SKM-1 (cell line): ENCODE measurements around the gene MTTP.

Experiments
- DNase-seq: peaks from one replicate; lab custom pipeline; 2025; ENCODE audit not compliant: unreplicated experiment; lab: John Stamatoyannopoulos, UW

Gene MTTP

DNA sequence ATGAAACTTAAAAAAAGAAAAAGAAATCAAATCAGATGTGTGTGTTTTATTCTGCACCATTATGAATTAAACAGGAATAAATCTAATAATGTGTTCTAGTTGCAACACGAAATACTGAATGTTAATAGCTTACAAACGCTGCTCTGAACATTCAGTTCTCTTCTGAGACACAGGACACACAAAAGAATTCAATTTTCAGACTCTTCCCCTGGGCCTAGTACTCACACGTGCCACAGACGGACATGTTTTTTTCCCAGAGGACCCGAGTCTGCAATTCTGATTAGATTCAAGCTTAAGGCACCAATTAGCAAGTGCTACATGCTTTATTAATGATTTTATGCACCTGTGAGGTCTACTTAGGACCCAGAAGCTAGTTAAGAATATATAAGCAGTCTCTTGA, 62.5 kb downstream of the MTTP start:
- DNase-seq, result no peak

DNA sequence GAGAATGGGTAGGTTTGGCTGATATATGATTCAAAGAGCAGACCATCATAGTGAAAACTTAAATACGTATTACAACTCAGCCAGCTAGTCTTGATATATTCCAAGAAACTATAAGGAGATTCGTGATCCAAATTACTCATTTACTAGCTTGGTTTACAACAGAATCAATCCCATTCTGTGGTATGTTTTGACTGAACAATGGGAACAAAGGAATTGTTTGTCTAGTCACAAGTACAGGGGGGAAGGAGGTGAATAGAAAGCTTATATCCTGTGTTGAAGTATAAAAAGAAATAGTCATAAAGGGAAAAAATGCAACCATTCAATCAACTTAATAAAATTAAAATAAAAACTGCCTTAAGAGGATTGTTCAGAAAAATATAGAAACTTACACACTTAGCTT, 66.1 kb downstream of the MTTP start:
- DNase-seq, result no peak

DNA sequence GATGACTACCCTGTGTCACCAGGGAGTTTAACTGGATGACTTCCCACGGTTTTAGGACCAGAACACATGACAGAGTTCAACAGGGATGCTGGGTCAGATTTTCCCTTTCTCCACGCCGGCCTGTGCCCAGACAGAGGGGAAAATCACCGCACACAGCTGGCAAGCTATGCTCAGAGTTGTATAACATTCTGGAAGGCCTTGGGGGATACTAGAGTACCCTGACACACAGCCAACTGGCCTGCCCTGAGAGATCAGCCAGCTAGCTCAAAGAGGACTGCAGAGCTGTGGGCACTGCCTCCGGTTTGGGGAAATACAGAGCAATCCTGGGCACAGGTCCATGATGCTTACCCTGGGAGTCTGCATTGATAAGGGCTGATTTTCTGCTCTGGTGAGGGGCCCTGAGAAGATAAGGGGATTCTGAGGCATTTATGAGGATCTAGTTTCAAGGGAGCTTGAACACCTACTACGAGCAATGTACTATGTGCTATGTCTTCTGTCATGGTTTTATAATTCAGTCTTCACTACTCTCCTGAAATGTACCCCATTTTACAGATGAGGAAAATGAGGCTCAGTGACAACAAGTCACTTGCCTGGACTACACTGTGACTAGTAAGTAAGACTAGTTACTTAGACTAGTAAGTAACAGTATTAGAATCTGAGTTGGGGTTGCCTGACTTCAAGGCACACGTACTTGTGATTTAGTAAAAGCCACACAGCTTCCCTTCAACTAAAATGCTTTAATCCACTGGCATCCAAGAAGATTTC, 68.3 kb downstream of the MTTP start:
- DNase-seq, result no peak

DNA sequence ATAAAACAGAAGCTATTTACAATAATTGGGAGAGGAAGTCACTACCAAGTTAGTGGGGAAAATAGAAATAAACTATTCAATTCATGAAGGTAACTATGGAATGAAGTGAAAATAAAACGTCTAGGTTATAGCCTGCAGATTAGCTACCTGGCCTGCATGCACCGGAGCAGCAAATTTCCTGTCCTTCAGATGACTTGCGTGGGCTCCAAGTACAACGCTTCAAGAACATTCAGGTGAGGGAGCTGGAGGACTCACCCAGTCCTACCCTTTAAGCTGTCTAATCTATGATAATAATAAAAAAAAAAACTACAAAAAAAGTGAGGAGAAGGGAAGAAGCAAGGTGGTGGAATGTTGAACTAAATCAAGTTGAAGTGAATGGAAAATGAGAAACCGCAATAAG, 69.8 kb downstream of the MTTP start:
- no peak for DNase-seq

DNA sequence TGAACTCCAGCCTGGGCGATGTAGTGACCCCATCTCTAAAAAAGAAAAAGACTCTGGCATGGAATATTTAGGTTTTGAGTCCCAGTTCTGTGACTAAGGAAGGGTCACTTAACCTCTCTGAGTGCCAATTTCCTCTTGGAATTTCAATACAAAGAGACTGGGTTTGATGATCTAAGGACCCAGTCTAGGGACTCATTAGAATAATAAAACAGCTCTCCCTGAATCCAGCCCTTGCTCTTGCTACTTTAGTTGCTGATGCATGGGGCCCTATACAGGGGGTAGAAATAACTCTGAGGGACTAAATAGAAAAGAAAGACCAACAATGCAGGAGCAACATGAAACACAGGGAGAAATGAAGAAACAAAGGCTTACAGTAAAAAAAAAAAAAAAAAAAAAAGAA, 70.4 kb downstream of the MTTP start:
- DNase-seq, result no peak

DNA sequence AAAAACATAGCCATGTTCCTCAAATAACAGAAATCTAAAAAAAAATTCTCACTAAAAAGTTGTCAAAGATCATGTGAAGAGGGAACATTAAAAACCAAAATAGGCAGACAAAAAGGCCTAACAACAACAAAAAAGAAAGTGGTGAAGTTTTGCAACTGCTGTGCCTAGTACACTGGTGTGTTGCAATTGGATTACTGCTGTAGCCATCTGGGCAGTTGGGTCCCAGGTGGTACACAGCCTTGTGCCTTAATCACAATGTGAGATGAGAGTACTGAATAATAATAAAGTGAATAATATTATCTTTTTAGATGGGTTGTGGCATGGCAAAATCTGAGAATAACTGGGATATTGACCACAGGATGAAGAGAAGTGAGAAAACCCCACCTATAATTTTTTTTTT, 71.0 kb downstream of the MTTP start:
- no peak for DNase-seq

DNA sequence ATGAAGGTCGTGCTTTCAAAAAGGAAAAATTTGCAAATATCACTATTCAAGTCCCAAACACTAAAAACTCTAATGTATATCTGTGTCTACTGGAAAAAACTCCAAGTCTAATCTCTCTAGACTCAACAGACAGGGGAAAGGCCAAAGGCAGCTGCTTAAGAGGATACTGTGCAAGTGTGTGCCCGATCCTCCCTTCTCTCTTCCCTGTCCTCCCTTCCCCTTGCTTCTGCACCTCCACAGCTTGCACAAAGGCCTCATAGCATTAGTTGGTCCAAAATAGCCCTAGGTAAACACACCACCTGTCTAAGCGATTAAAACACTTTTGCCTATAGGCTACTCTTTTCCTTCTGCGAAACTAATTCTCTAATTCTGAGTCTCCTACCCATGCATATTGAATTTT, 72.4 kb downstream of the MTTP start:
- DNase-seq, result no peak

DNA sequence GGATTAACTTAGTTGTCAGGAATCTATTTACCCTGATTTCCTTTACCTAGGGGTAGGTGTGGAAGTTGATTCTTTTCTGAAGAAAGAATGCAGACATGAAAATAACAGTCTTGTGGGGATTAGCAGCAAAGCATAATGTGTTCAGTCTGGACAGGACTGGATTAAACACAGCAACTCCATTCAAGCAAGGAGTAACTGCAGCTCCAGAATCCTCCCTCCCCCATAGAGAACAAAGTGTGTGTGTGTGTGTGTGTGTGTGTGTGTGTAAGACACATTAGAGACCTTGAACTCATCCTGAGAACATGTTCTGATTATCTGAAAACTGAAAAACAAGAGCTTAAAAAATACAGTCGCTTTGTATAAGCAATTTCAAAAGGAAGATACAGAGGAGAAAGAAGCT, 73.7 kb downstream of the MTTP start:
- DNase-seq, result no peak

DNA sequence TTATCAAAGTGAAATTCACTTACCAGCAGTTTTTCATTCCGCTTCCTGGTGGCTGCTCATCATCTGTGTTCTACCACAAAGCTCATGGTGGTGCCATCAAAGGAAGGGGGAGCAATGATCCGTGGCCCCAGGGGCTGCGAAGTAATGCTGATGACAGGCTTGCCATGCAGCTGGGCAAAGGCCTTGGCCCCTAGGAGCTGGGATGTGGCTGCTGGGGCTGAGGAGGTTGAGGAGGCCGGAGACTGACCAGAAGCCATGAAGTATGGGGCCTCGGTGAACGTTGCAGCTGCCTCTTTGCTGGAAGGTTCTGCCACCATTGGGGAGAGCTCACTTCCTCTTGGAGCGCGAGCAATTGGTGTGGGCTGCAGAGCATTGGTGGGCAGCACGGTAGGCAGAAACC, 74.6 kb downstream of the MTTP start:
- DNase-seq, result no peak

DNA sequence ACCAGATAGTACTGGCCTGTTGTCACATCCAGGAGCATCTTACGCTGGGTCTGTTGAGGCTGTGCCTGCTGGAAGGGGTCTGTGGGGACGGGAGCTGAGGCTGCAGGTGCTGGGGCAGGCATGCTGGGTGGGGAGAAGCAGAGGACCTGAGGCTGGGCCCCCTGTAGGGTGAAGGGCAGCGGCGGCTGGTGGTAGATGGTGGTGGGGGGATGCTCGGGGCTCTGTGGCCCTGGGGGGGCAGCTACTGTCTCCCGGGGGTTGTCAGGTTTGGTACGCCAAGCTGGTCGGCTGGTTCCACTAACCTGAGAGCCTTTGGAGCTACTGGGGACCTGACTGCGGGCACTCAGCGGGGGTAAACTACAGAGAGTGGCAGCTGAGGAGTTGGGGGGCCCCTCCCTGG, 75.2 kb downstream of the MTTP start:
- no peak for DNase-seq

DNA sequence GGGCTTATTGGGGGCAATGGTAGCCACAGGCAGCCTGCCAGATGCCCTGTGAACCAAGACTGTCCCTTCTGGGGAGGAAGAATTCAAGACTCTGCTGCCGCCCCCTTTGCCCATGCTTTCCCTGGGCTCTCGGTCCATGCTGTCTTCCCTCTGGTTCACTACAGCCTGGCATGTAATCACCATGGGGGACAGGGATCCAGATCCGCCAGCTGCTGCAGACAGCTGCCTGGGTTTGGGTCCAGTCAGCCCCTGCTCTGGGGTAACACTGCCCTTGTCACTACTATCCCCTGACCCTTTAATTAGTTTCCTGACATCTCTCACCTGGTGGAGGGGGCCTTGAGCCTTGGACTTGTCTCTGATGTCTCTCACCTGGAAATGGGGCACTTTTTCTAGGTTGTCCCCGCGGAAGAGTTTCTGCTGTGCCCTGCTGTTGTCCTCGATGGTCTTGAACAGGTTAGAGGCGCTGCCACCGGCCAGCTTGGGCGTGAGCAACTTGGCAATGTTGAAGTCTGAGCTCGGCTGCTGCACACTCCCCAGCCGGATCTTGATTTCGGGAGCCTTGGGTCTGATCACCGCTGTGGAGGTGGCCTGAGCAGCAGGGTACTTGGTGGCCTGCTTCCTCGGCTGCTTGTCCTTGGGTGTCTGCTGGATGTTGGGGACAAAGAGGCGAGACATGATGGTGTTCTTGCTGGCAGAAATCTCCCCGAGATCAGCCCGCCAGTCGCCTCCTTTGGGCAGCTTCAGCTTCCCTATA, 76.6 kb downstream of the MTTP start:
- no peak for DNase-seq

DNA sequence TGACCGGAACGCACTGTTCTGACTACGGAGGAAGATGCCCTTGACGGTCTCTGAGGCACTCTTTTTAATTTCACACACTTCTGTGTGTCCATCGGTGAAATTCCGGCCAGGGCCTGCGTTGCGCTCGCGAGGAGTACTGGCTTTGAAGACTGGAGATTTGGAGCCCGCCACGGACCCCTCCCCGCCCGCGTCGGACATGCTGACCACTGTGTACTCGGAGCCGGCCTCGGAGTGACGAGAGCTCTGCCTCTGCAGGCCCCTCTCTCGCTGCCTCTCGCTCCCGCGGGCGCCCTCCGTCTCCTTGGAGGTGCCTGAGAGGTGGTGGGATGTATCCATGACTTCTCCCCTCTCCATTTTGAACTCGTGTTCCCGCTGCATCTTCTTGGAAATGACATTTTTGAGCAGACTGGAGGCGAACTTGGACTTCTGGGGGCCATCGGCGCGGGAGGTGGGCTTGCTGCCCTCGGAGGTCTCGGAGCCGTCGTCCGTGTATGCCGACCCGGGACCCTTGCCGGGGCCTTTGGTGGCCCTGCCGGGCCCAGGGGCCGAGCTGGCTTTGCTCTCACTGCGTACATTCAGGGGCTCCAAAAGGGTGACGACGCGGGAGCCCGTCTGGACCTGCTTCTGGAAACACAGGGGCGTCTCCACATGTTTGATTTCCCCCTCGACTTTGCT, 77.3 kb downstream of the MTTP start:
- DNase-seq, result no peak

DNA sequence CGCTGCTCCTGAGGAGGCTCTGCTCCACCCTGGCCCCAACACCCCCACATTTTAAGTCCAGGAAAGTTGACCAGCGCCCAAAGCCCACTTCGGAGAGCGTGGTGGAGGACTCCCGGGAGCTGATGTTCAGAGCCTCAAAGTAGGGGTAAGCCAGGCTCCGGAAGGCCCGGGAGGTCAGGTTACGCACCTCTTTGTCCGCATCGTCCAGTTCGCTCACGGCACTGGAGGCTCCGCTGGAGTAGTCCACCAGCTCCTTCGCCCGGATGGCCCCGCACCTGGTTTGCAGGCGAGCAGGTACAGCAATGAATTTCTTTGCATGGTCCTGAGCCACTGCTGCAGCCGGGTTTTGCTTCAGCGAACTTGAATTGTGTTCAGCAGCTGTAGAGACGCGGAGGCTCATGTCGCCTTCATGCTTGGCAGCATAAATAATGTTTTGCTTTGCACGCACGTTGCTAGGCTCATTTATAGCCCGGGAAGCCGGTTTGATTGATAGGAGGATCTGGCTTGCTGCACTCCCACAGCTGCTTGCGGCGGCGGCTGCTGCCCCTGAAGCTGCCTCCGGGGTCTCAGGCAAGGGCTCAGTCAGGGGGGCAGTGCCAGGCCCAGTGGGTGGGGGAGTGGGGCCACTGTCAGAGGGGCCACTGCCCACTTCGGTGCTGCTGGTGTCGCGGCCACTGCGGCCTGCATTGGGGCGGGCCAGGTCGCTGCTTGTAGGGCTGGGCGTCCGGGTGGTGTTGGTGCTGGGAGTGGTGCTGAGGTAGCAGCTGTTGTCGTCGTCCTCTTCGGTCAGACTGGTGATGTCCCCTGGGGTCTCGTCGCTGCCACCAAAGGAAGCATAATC, 78.2 kb downstream of the MTTP start:
- DNase-seq, result no peak

DNA sequence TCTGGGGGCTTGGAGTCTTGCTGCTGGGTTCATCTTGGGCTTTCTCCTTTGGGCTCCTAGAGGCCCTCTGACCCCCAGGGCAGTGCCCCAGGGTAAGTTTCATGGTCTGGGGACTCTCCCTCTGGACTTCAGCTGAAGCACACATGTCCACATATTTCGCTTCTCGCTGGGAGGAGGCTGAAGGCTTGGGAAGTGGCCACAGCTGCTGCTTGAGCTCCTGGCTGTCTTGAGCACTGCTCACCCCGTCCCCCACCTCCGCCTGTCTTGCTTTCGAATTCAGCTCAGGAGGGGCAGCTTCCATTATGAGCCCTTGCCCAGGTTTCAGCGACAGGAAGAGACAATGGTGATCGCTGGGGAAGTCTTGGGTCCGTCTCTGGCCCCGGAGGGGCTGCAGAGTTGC, 79.3 kb downstream of the MTTP start:
- no peak for DNase-seq

DNA sequence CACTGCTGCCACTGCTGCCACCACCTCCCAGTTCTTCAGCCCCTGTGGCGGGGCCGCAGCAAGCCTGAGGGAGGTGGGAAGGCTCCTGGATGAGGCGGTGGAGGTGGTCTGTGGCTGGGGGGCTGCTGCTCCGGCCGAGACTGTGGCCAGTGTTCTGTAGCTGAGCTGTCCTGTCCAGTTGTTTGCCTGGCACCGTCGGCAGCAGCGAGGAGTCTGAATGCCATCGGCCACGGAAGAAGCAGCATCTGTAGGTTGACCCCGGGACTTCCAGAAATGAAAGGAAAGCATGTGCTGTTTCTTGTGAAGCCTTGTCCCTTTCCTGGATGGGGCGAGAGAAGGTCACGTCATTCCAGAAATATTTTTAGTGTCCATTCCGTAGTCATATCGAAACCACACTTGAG, 79.7 kb downstream of the MTTP start:
- no peak for DNase-seq

DNA sequence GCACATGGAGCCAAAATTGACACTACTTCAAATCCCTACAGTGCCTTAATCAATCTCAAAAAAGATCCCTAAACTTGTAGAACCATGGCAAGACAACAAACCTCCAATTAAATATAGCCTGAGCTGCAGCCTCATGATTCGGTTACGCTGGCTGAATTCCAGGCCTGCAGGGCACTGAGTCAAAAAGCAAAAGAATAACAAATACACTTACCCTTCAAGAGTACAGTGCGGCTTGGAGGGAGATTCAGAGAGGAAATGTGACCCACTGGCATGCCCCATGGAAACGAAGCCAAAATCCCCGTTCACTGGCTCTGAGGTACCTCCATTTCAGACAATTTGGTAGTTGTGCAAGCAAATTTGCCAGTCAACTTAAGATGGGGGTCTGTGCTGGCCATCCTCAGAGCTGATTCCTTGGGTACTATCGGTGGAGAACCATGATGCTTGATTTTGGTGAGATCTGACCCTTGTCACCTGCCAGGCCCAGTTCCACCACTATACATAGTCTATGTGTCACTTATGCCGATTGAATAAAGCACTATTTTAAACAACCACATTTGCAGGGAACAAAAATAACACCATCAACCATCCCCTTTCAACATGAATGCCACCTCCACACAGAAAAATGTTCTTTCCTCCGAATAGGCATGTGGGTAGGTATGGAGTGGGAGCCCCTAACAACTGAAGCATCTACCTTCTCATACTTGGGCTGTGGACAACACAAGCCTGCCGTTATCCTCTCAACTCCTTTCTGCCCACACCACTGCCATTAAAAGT, 80.9 kb downstream of the MTTP start:
- no peak for DNase-seq

DNA sequence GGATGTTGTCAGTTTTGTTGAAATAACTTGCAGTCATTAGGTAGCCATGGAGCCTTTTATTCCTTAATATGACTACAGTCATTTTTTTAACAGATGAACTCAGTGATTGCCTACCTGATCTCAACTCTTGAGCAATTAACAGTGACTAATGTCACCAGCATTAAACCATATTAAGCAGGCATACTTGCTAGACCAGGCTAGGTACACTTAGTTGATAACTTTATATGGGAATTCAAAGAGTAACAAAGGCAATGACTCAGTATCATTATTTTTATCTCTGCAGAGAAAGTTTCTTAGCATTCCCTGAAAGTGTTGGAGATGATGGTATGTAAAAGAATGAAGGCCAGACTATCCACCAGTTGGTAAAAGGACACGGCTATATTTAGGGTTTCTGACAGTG, 83.2 kb downstream of the MTTP start, which contains the start of gene C4orf54:
TSS of gene C4orf54 (minus strand) at position 31 of the 400 bp plus-strand sequence. CDS start 3,180 bp downstream, outside the sequence.
- no peak for DNase-seq

DNA sequence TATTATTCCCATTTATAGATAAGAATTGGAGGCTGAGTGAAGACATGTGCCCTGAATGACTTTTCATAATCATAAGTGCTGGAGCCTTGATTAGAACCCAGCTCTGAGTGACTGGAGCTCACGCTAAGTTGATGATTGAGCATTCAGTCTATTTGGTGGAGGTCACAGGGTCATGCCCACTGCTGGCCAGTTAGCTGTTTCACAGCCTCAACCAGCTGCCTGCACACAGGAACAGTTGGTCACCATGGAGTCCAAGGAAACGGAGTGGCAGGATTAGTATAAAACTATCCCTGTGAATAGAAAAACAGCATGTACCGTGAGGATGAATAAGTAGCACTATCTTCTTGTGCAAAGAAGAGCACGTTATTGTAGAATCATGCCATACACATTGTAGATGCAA, 84.0 kb downstream of the MTTP start:
- DNase-seq, result no peak

DNA sequence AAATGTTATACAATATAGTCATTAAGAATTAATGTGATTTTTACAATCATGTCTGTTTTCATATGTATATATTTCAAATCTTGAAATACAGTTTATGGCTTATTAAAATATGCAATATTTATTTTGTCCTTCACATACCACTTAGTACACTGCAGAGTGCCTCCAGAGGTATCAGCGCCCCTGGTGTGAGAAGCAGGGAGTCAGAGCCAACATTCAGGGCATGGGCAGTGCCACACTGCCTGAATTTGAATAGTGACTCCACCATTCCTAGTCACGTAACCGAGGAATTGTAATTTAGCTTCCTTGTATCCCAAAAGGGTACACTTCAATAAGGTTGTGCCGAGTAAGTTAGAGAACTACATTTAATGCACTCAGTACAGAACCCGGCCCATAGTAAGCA, 87.3 kb downstream of the MTTP start:
- no peak for DNase-seq

DNA sequence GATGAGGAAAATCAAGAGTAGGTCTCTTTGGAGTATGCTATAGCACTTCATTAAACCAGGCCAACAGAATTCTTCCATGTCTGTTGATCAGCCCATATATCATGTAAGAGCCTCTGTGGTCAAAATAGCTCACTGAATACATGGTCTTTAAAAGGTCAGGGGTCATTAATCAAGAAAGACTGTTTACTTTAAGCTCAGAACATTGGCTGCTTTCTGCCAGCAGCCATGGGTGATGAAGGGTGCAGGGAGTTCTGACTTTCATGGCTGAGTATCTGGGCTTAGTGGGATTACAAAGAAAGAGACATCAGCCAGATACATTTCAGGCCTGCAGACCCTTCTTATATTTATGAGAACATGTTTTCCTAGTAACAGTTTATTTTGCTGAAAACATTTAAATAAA, 90.1 kb downstream of the MTTP start:
- DNase-seq, result no peak
